ENCODE data around the gene PHACTR4.

GRCh38 chr1:28482702-28483101 is 113.2 kb downstream of the PHACTR4 start:
- TF ChIP-seq POLR2AphosphoS5 (IDR thresholded peaks at IDR 0.05) (no peak), CTCF (IDR thresholded peaks at IDR 0.05) (no peak)
